Large intestine (tissue), 3 donors: ENCODE measurements around the gene LRFN3. TPM values are rescaled to one million over a fixed set of nuclear protein-coding genes. Genes with fewer than 3 reads are reported as not detected.

Experiments used
- DNase-seq, 2 donors: peaks; one replicate each; pipeline versions ENCODE4 v3.0.0 to v3.0.0-alpha.2; 2013
- H3K27ac ChIP-seq: one replicate; pipeline ENCODE4 v1.5.1; 2013; ENCODE audit warnings: low read length
- H3K27me3 ChIP-seq: 2 replicates; pipeline ENCODE4 v1.6.1; 2013; ENCODE audit warnings: low read length; ENCODE audit not compliant: control insufficient read depth, insufficient read depth
- H3K36me3 ChIP-seq: 2 replicates; pipeline ENCODE4 v1.6.1; 2013; ENCODE audit warnings: low read length; ENCODE audit not compliant: control insufficient read depth, insufficient read depth
- H3K4me1 ChIP-seq: one replicate; pipeline ENCODE4 v1.6.1; 2013; ENCODE audit warnings: low read length; ENCODE audit not compliant: control insufficient read depth, insufficient read depth
- H3K4me3 ChIP-seq: one replicate; pipeline ENCODE4 v1.5.1; 2013; ENCODE audit warnings: low read length
- H3K9me3 ChIP-seq: one replicate; pipeline ENCODE4 v1.6.1; 2013; ENCODE audit warnings: mild to moderate bottlenecking, low read depth, low read length, moderate library complexity; ENCODE audit not compliant: control insufficient read depth
- WGBS: methylation state at CpG from one replicate; pipeline ENCODE4 v1.1.5; 2013; ENCODE audit warnings: low lambda C conversion rate; ENCODE audit not compliant: insufficient coverage; 5-methylcytosine and 5-hydroxymethylcytosine counted together
- polyA plus RNA-seq: library from polyadenylated mRNA; unstranded; fragments of 120-200 nt; gene quantifications from one replicate; pipeline ENCODE4 v1.2.1, GENCODE V29; 2013

Gene LRFN3
- polyA plus RNA-seq, 1 donor = 10.7 TPM

DNA sequence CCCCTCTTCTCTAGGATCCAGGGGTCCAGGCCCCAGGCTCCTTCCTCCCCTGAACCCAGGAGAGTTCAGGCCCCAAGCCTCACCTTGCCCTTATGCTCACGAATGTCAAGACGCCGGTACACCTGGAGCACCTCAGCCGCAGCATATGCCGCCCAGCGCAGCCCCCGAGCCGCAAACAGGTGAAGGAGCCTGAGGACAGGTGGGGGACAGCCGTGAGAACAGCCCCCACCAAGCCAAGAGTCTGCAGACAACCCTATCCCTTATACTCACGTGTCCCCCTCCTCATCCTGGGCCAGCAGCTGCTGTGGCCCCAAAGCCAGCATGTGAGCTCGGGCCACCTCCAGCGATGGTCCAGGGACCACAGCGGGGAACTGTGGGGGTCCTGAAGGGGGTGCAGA, 39.5 kb upstream of the LRFN3 start:
- no peaks in the 10 kb centered on the region for H3K9me3 ChIP-seq
- H3K4me3 ChIP-seq = no peak overlapping the region
- peaks cover 3% of the 10 kb centered on the region for H3K27me3 ChIP-seq
- peaks cover 14% of the 10 kb centered on the region for H3K36me3 ChIP-seq
- DNase-seq = no peak
- peaks cover 10% of the 10 kb centered on the region for H3K4me1 ChIP-seq
- no CpG with 5 or more reads among the region's 13 CpGs for WGBS
- no peak overlapping the region for H3K27ac ChIP-seq

DNA sequence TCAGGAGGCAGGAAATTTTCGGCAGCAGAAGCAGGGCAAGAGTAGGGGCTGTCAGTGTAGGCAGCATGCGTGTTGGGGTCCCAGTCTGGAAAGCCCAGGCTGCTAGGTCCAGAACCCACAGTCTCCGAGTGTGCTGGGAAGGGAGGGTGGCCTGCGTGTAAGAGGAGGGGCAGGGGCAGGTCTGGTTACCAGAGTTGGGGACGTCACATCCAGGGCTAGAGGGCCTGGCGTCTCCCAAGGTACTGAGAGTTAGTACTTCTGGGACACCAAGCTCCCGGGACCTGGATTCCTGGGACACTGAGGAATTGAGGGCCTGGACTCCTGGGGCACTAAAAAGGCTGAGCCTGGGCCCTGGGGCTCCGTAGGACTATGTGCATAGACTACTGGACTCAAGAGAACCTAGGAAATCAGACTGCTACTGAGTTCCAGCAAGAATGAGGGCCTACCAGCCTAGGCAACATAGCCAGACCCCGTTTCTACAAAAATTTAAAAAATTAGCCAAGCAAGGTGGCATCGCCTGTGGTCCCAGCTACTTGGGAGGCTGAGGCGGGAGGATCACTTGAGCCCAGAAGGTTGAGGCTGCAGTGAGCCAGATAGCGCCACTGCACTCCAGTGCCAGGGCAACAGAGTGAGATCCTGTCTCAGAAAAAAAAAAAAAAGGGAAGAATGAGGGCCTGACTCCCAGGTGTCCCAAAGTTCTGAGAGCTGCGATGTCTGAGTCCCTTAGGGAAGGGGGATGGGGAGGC, 38.3 kb upstream of the LRFN3 start:
- Histone ChIP-seq H3K4me3 (peak overlapping the region; percentile 85), H3K36me3 (peaks cover 14% of the 10 kb centered on the region), H3K4me1 (peaks cover 10% of the 10 kb centered on the region), H3K27ac (no peak overlapping the region), H3K27me3 (peaks cover 10% of the 10 kb centered on the region), H3K9me3 (no peaks in the 10 kb centered on the region)
- DNase-seq = no peak
- WGBS = no CpG with 5 or more reads among the region's 13 CpGs

DNA sequence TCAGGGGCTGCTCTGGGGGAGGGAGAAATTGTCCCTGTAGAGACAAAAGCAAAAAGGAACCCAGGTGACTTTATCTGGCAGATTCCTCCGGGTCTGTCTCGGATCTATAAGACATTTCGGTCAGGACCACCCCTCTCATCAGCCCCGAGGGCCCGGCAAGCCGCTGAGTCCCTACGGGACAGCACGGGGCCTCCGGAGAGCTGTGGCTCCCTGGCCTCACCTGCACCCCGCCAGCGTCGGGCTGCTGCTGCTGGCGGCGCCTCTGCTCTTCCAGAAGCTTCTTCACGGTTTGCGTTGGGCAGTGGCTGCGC, 37.7 kb upstream of the LRFN3 start:
- peak overlapping the region; percentile 85 for H3K4me3 ChIP-seq
- H3K9me3 ChIP-seq = no peaks in the 10 kb centered on the region
- no peak for DNase-seq
- no CpG with 5 or more reads among the region's 17 CpGs for WGBS
- H3K27ac ChIP-seq = peak overlapping the region; percentile 78
- H3K36me3 ChIP-seq = peaks cover 14% of the 10 kb centered on the region
- peaks cover 15% of the 10 kb centered on the region for H3K27me3 ChIP-seq
- H3K4me1 ChIP-seq = peaks cover 14% of the 10 kb centered on the region

- WGBS = no CpG with 5 or more reads among the region's 43 CpGs
- Histone ChIP-seq H3K9me3 (no peaks in the 10 kb centered on the region), H3K27ac (peak overlapping the region; percentile 78), H3K4me3 (peak overlapping the region; percentile 85), H3K27me3 (peaks cover 26% of the 10 kb centered on the region), H3K36me3 (peaks cover 14% of the 10 kb centered on the region), H3K4me1 (peaks cover 18% of the 10 kb centered on the region)
- peak; percentile 81 to 89 for DNase-seq
Measured at GRCh38 chr19:35899547-35900214, 36.5 kb upstream of the LRFN3 start.

DNA sequence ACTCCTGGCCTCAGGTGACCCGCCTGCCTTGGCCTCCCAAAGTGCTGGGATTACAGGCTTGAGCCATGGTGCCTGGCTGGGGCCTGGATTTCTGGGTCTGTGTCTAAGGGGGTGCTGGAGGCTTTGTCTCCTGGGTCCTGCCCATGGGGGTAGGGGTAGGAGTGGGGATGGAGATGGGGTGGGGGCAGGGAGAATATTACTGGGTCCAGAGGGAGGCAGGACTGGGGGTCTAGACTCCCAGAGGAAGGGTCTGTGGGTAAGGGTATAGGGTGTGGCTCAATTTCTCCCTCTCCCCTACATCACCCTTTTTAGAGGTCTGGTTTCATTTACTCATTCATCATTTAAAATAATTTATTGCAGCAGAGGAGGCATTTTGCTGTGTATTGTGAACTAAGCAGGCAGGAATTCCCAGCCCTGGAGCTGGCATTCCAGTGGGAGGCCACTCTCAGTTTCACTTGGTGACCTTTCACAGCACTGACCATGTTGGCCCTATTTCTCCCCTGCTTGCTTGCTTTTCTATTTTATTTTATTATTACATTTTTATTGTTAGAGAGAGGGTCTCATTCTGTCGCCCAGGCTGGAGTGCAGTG, 35.0 kb upstream of the LRFN3 start:
- no peak overlapping the region for H3K4me3 ChIP-seq
- H3K4me1 ChIP-seq = peaks cover 18% of the 10 kb centered on the region

DNA sequence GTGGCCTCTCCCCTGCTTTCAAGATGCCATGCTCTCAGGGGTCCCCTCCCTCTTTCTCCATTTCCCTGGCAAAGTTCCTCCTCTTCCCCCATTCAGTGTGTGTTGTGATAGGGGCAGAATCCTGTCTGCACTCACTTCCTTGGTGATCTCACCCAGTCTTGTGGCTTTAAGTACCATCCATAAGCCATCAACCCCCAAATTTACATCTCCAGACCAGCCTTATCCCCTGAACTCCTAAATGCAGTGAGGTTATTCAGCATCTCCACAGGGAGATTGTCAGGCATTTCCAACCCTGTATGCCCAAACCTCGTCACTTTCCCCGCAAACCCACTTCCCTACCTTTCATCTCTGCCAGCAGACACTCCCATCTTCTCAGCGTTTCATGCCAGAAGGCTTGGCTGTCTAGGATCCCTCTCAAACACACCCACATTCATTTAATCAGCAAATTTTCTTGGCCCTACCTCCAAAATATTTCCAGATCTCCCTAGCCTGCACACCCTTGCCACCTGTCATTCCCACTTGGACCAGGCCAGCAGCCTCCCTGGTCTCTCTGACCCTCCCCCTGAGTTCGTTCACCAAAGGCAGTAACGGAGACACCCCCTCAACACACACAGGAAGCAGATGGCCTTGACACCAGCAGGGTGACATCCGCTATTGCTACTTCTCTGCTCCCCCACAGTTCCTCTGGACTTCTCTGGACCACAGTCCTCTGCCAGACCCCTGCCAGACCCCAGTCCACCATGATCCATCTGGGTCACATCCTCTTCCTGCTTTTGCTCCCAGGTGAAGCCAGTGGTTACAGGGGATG, 34.1 kb upstream of the LRFN3 start, which contains the start of gene HCST:
Gene HCST (plus strand): TSS at position 676 of the 808 bp plus-strand sequence. CDS start 65 bp downstream, at position 741.
- Histone ChIP-seq H3K4me1 (peaks cover 18% of the 10 kb centered on the region), H3K9me3 (no peaks in the 10 kb centered on the region), H3K4me3 (peak within 1 kb of the TSS; percentile 4), H3K27ac (no peak within 1 kb of the TSS), H3K36me3 (peaks cover under 1% of the 10 kb centered on the region), H3K27me3 (peaks cover 27% of the 10 kb centered on the region)
- DNase-seq = no peak
- WGBS = no CpG with 5 or more reads among the region's 6 CpGs

More for the DNA sequence above, 35.0 kb upstream of the LRFN3 start:
- H3K27me3 ChIP-seq = peaks cover 27% of the 10 kb centered on the region
- peaks cover 9% of the 10 kb centered on the region for H3K36me3 ChIP-seq
- no peaks in the 10 kb centered on the region for H3K9me3 ChIP-seq
- no peak overlapping the region for H3K27ac ChIP-seq
- no CpG with 5 or more reads among the region's 2 CpGs for WGBS
- DNase-seq = no peak

DNA sequence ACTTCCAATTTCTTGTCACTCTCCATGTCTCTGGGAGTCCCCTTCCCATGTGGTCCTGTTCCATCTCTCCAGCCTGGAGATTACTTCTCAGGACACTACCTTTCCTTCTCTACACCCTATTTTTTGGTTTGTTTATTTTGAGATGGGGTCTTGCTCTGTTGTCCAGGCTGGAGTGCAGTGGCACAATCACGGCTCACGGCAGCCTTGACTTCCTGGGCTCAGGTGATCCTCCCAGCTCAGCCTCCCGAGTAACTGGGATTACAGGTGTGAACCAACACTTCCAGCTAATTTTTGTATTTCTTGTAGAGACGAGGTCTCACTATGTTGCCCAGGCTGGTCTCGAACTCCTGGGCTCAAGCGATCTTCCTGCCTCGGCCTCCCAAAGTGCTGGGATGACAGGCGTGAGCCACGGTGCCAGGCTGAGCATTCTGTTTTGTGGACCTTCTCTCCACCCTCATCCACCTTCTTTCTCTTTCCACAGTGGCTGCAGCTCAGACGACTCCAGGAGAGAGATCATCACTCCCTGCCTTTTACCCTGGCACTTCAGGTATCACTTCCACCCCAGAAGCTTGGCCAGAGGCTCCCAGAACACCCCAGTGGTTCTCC, 33.2 kb upstream of the LRFN3 start:
- Histone ChIP-seq H3K27me3 (peaks cover 27% of the 10 kb centered on the region), H3K36me3 (no peaks in the 10 kb centered on the region), H3K27ac (no peak overlapping the region), H3K4me1 (peaks cover 15% of the 10 kb centered on the region), H3K9me3 (no peaks in the 10 kb centered on the region), H3K4me3 (peak overlapping the region; percentile 4)
- WGBS = no CpG with 5 or more reads among the region's 10 CpGs
- no peak for DNase-seq

DNA sequence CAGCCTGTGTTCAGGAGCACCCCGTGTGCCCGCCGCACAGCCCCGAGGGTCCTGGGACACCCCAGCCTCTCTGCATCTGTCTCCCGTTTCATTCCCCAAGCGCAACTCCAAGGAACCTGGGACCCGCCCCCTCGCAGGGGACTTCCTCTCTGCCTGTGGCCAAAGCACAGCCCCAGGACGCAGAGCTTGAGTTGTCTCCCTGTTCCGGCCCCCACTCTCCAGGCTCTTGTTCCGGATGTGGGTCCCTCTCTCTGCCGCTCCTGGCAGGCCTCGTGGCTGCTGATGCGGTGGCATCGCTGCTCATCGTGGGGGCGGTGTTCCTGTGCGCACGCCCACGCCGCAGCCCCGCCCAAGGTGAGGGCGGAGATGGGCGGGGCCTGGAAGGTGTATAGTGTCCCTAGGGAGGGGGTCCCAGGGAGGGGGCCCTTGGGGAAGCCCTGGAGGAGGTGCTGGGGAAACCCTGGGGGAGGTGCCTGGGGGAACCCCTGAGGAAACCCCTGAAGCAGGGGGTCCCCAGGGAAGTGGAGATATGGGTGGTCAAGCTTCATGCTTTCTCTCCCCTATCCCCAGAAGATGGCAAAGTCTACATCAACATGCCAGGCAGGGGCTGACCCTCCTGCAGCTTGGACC, 32.5 kb upstream of the LRFN3 start:
- Histone ChIP-seq H3K4me3 (peak overlapping the region; percentile 4), H3K36me3 (no peaks in the 10 kb centered on the region), H3K9me3 (no peaks in the 10 kb centered on the region), H3K4me1 (peaks cover 8% of the 10 kb centered on the region), H3K27me3 (peaks cover 27% of the 10 kb centered on the region), H3K27ac (no peak overlapping the region)
- peak; percentile 62 to 64 for DNase-seq
- WGBS = no CpG with 5 or more reads among the region's 24 CpGs

DNA sequence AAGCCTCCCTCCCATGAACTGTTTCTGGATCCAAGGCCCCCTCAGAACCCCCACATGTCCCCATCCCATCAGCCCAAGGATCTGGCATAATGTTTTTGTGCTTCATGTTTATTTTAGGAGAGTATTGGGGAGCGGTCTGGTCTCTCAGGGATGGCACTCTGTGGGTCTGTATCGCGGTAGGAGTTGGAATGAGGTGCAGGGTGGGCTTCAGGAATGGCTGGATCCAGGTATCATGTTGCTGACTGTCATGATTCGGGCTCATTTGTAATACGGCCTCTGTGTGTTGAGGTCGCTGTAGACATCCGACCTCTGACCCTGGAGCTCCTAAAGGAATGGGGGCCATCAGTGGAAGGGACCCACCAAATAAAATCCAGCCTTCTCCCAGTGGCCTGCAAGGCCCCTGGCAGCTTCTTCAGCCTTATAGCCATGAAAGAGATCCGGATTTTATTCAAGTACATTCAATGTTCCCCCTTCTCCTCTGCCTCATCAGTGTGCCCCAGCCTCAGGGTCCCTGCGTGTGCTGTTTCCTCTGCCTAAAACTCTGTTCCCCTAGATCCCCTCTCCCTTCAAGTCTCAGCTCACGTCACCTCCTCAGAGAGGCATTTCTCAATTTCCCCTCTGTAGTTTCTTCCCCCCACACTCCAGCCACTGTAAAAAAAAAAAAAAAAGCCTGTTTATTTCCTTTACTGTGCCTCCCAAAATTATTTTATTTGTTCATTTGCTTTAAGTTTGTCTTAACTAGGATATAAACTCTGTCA, 31.7 kb upstream of the LRFN3 start:
- H3K4me1 ChIP-seq = peaks cover 8% of the 10 kb centered on the region
- WGBS = 55% methylated on average over 2 of the region's 10 CpGs
- H3K9me3 ChIP-seq = no peaks in the 10 kb centered on the region
- no peak overlapping the region for H3K27ac ChIP-seq
- H3K4me3 ChIP-seq = no peak overlapping the region
- H3K27me3 ChIP-seq = peaks cover 27% of the 10 kb centered on the region
- no peaks in the 10 kb centered on the region for H3K36me3 ChIP-seq
- no peak for DNase-seq
